Activated gamma-delta T cell treated with anti-CD3 and anti-CD28 coated beads, Interleukin-2, amount 50 U/mL, for 16 hours (primary cell): Measurements from ENCODE around the gene SLC7A7.
A peak's percentile ranks its signal among the peaks of the same experiment; 100 is the strongest.
"Not testable (repeated sequence)": the region's sequence is repeated elsewhere in the genome, so short reads cannot be mapped to it uniquely, and the experiment has no call there.

Experiments
- DNase-seq: peaks from one replicate; pipeline ENCODE4 v3.0.0-alpha.2; 2020; ENCODE audit warnings: low read depth

SLC7A7 gene

GRCh38 chr14:22814941-22815713, at the start of gene SLC7A7:
Gene SLC7A7 (minus strand): TSS chr14:22815435. CDS start chr14:22813398, 2,037 bp downstream.
- no peak for DNase-seq

GRCh38 chr14:22864979-22865378, 49.7 kb upstream of the SLC7A7 start:
- DNase-seq, result no peak

DNA sequence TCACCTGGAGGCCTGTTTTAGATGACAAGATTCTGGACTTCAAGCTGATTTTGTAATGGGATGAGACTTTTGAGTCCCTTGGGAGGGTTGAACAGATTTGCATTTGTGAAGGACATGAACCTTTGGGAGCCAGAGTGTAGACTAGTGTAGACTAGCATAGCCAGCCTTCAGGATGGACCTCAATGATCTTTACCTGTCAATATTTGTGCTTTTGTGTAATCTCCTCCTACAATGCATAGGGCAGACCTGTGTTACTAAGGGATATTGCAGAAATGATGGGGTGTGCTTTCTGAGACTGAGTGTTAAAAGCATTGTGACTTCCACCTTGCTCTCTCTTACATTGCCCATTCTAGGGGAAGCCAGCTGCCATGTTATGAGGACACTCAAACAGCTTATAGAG, 46.4 kb upstream of the SLC7A7 start:
- DNase-seq, result no peak

DNA sequence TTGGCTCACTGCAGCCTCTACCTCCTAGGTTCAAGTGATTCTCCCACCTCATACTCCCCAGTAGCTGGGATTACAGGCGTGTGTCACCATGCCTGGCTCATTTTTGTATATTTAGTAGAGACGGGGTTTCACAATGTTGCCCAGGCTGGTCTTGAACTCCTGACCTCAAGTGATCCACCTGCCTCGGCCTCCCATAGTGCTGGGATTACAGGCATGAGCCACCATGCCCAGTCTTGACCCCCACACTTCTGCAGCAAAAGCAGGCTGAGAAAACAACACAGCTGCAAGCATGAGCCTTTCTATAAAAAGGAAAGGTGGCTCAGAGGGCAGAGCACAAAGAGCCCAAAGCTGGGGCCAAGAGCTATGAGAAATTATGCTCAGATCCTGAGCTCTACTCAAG, 45.1 kb upstream of the SLC7A7 start:
- not testable (repeated sequence) for DNase-seq

- no peak for DNase-seq
Observed at GRCh38 chr14:22856428-22856827, 41.2 kb upstream of the SLC7A7 start.

DNA sequence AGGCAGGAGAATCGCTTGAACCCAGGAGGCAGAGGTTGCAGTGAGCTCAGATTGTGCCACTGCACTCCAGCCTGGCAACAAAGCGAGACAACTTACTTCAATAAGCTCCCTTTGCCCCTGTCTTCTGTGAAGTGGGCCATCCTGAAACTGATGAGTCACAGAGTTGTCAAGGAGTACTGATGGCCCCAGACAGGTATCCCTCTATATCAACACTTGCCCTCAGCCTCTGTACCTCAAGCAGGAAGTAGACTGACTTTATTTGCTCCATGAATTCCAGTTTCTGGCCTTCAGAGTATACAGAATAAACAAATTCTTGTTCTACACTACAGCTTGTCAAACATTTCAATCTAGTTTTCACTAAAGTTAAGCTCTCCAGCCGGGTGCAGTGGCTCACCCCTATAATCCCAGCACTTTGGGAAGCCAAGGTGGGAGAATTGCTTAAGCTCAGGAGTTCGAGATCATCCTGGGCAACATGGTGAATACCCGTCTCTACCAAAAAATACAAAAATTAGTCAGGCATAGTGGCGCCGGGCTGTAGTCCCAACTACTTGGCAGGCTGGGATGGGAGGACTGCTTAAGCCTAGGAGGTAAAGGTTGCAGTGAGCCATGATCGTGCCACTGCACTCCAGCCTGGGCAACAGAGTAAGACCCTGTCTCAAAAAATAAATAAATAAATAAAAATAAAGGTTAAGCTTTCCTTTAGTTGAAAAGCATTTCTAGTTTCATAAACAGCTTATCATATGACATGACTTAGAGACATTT, 39.9 kb upstream of the SLC7A7 start:
- no peak for DNase-seq

- DNase-seq, result not testable (repeated sequence)
Observed at GRCh38 chr14:22854296-22854695, 39.1 kb upstream of the SLC7A7 start.

GRCh38 chr14:22852940-22853767, 37.9 kb upstream of the SLC7A7 start:
- peak; percentile 93 for DNase-seq

DNA sequence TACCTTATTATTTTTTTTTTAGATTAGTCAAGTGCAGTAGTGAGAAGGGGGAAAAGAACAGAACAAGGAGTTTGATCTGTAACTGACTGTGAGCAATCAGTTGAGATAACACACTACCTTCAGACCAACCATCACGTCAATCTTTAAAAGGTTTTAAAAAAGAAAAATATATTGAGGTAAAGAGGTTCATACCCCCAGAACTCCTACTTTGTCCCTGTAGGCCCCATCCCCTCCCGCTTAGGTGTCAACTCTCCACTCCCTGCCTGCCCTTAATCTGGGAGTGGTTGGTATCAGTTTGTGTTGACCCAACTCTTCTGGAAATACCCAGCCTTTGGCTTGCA, 37.3 kb upstream of the SLC7A7 start:
- no peak for DNase-seq

DNA sequence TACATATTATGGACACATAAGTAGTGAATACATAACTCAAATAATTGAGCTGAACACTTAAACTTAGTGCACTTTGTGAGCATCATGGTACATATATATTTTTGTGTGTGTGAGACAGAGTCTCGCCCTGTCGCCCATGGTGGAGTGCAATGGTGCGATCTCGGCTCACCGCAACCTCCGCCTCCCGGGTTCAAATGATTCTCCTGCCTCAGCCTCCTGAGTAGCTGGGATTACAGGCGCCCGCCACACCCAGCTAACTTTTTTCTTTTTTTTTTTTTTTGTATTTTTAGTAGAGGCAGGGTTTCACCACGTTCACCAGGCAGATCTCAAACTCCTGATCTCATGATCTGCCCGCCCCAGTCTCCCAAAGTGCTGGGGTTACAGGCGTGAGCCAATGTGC, 36.9 kb upstream of the SLC7A7 start:
- not testable (repeated sequence) for DNase-seq

- no peak for DNase-seq
Observed at GRCh38 chr14:22850944-22851764, 35.9 kb upstream of the SLC7A7 start.

DNA sequence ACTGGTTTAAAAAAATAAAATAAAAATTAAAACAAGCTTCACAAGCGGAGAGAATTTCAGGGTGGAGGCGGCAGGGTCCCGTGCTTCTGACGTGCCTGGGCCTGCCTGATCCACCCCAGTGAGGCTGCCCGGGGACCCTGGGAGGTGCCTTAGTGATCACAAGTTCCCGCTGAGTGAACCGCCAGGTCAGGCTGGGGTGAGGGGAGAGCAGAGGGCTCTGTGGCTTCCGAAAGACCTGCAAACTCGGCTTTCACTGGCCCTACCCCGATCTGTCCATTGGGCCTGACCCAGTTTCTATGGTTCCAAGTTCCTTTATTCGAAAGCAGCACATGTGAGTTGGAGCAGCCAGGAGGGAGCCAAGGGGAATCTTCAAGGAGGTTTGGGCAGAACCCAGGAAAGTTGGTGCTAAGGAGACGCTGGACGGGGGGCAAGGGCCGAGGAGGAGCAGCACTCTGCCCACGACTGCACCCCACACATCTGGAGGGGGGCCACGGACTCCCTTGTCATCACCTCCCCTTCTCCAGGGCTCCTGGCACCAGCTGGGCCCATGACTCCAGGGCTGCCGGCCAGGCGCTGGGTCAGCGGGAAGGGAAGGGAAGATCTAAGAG, 34.1 kb upstream of the SLC7A7 start:
- DNase-seq, result no peak

GRCh38 chr14:22848351-22849164, 33.3 kb upstream of the SLC7A7 start:
- DNase-seq, result no peak

- DNase-seq, result no peak
Observed at GRCh38 chr14:22847661-22848341, 32.6 kb upstream of the SLC7A7 start.

GRCh38 chr14:22846811-22847307, 31.6 kb upstream of the SLC7A7 start:
- DNase-seq, result no peak

DNA sequence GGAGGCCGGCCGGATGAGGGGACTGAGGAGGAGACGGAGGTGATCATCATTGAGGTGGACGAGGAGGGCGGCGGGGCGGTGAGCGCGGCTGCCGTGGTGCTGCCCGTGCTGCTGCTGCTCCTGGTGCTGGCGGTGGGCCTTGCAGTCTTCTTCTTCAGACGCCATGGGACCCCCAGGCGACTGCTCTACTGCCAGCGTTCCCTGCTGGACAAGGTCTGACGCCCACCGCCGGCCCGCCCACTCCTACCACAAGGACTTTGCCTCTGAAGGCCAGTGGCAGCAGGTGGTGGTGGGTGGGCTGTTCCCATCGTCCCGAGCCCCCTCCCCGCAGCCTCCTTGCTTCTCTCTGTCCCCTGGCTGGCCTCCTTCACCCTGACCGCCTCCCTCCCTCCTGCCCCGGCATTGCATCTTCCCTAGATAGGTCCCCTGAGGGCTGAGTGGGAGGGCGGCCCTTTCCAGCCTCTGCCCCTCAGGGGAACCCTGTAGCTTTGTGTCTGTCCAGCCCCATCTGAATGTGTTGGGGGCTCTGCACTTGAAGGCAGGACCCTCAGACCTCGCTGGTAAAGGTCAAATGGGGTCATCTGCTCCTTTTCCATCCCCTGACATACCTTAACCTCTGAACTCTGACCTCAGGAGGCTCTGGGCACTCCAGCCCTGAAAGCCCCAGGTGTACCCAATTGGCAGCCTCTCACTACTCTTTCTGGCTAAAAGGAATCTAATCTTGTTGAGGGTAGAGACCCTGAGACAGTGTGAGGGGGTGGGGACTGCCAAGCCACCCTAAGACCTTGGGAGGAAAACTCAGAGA, 30.8 kb upstream of the SLC7A7 start:
- DNase-seq, result no peak

- no peak for DNase-seq
Observed at GRCh38 chr14:22845103-22845394, 29.8 kb upstream of the SLC7A7 start.

DNA sequence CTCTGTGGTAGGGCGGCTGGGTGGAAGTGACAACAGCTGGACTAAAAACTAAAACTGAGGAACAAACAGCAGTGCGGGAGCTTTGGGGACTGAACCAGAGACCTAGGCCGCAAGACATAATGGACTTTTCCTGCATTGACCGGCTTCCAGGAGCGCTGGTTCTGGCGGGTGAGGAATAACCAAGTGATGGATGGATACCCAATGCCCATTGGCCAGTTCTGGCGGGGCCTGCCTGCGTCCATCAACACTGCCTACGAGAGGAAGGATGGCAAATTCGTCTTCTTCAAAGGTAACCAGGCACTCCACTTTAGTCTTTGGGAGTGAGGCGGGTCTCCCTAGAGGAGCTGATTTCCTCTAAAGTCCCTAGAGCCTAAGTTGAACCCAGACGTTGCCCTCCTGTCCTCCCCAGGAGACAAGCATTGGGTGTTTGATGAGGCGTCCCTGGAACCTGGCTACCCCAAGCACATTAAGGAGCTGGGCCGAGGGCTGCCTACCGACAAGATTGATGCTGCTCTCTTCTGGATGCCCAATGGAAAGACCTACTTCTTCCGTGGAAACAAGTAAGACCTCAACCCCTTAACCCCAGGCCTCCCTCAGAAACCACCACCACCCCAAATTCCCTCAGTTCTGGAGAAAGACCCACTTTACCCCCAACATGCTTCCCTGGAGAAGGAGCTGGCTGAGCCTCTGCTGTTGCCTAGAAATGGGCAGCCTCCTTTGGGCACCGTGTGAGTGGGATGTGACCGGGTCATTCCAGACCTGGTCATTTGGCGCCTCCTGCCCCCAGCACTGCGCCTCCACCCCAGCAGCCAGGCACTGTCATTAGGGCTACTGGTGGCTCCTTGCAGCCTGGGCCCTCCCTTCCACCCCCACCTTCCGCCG, 29.2 kb upstream of the SLC7A7 start:
- DNase-seq, result no peak
